HepG2 (cell line): ENCODE data around the gene ACTR10. TPM values are rescaled to one million over a fixed set of nuclear protein-coding genes. Genes with fewer than 3 reads are reported as not detected.

Experiments used
- CCAR2 ChIP-seq: fragments of 200-400 bp; formaldehyde crosslinking; optimal IDR thresholded peaks from 2 replicates; pipeline ENCODE3; 2018; ENCODE audit warnings: low read depth, mild to moderate bottlenecking, low read length, moderate library complexity
- EEA1 ChIP-seq: sonication (generic); formaldehyde crosslinking; IDR thresholded peaks from 2 replicates; pipeline ENCODE4 v1.5.1; 2020; ENCODE audit warnings: mild to moderate bottlenecking, missing genetic modification reagents, borderline replicate concordance
- ETV6 ChIP-seq: sonication (generic); formaldehyde crosslinking; conservative IDR thresholded peaks from 2 replicates; pipeline ENCODE4 v1.4.0; 2020; ENCODE audit warnings: missing genetic modification reagents
- HOXA3 ChIP-seq: sonication (generic); formaldehyde crosslinking; IDR thresholded peaks from 2 replicates; pipeline ENCODE4 v1.5.0; 2020; ENCODE audit warnings: missing genetic modification reagents
- MED13 ChIP-seq: sonication (generic); formaldehyde crosslinking; IDR thresholded peaks from 2 replicates; pipeline ENCODE4 v1.5.0; 2020; ENCODE audit warnings: missing genetic modification reagents
- NR1H2 ChIP-seq: sonication (generic); formaldehyde crosslinking; IDR thresholded peaks from 2 replicates; pipeline ENCODE4 v1.8.1; 2022; ENCODE audit warnings: low read depth, missing genetic modification reagents, borderline replicate concordance
- PHF8 ChIP-seq: sonication (generic); formaldehyde crosslinking; IDR thresholded peaks from 2 replicates; pipeline ENCODE4 v1.5.0; 2020; ENCODE audit warnings: missing genetic modification reagents
- ZFX ChIP-seq: sonication (generic); formaldehyde crosslinking; IDR thresholded peaks from 2 replicates; pipeline ENCODE4 v1.4.0; 2020; ENCODE audit warnings: mild to moderate bottlenecking, low read depth, missing genetic modification reagents, moderate library complexity
- ZNF143 ChIP-seq: sonication (generic); formaldehyde crosslinking; IDR thresholded peaks from 2 replicates; pipeline ENCODE4 v1.4.0; 2020; ENCODE audit warnings: missing genetic modification reagents
- ZNF501 ChIP-seq: sonication (generic); formaldehyde crosslinking; IDR thresholded peaks from 2 replicates; pipeline ENCODE4 v1.5.1; 2020; ENCODE audit warnings: mild to moderate bottlenecking, moderate library complexity, missing genetic modification reagents
- ZNF558 ChIP-seq: sonication (generic); formaldehyde crosslinking; IDR thresholded peaks from 2 replicates; pipeline ENCODE4 v1.9.0; 2022; ENCODE audit warnings: mild to moderate bottlenecking, missing genetic modification reagents, borderline replicate concordance
- ZNF652 ChIP-seq: IDR thresholded peaks from 2 replicates; pipeline ENCODE4 v1.6.1; 2016; ENCODE audit warnings: low read depth, borderline replicate concordance
- ZNF773 ChIP-seq: sonication (generic); formaldehyde crosslinking; IDR thresholded peaks from 2 replicates; pipeline ENCODE4 v1.4.0; 2020; ENCODE audit warnings: missing genetic modification reagents, borderline replicate concordance
- ZSCAN21 ChIP-seq: sonication (generic); formaldehyde crosslinking; IDR thresholded peaks from 2 replicates; pipeline ENCODE4 v1.8.0; 2022; ENCODE audit warnings: mild to moderate bottlenecking, missing genetic modification reagents, moderate library complexity, borderline replicate concordance
- polyA plus RNA-seq, 8 experiments: library from polyadenylated mRNA; depleted of rRNA in 3 of 8; stranded (reverse) in 7 of 8; unstranded in 1 of 8; fragments of >200 nt; fragmentation: Illumina TruSeq in 4 of 8; extraction: Trizol in 4 of 8; gene quantifications; 2 replicates each; pipeline versions ENCODE4 v1.2.1 to v1.2.3, GENCODE V29; 2011 to 2016; ENCODE audit warnings: low read depth in 4 of 8, missing spikeins in 1 of 8, mixed read lengths in 1 of 8; ENCODE audit not compliant: insufficient read depth in 1 of 8
- total RNA-seq, 5 experiments: library from RNA; depleted of rRNA; stranded (reverse); fragments of >200 nt; fragmentation: Illumina TruSeq; extraction: Trizol; gene quantifications; 2 replicates each; pipeline ENCODE4 v1.2.3, GENCODE V29; 2016; ENCODE audit warnings: low read depth in 1 of 5
- TF ChIP-seq, protein P1 (sequence below), 2 experiments: sonication (generic) in 1 of 2; formaldehyde crosslinking in 1 of 2; IDR thresholded peaks; 2 replicates each; pipeline versions ENCODE4 v1.4.0 to v1.6.1; 2016 to 2020; ENCODE audit warnings: borderline replicate concordance in 1 of 2, low read depth in 1 of 2, mild to moderate bottlenecking in 1 of 2, missing genetic modification reagents in 1 of 2
- TF ChIP-seq, protein P2 (sequence below), 2 experiments: sonication (generic) in 1 of 2; formaldehyde crosslinking in 1 of 2; IDR thresholded peaks; 2 replicates each; pipeline versions ENCODE4 v1.4.0 to v1.6.1; 2018 to 2020; ENCODE audit warnings: missing genetic modification reagents in 2 of 2, borderline replicate concordance in 1 of 2, low read depth in 1 of 2, mild to moderate bottlenecking in 1 of 2, missing biosample characterization in 1 of 2
- TF ChIP-seq, protein P3 (sequence below): IDR thresholded peaks from 2 replicates; pipeline ENCODE4 v1.6.1; 2016; ENCODE audit warnings: mild to moderate bottlenecking, missing biosample characterization, missing genetic modification reagents
- TF ChIP-seq, protein P4 (sequence below): sonication (generic); formaldehyde crosslinking; IDR thresholded peaks from 2 replicates; pipeline ENCODE4 v1.8.0; 2022; ENCODE audit warnings: mild to moderate bottlenecking, missing genetic modification reagents

The ACTR10 gene
- total and polyA plus RNA-seq, 2 of the 13 experiments (the other 11 are each of a cell fraction or from before 2014, with no cell fraction given), result 30.0 to 41.3 TPM

DNA sequence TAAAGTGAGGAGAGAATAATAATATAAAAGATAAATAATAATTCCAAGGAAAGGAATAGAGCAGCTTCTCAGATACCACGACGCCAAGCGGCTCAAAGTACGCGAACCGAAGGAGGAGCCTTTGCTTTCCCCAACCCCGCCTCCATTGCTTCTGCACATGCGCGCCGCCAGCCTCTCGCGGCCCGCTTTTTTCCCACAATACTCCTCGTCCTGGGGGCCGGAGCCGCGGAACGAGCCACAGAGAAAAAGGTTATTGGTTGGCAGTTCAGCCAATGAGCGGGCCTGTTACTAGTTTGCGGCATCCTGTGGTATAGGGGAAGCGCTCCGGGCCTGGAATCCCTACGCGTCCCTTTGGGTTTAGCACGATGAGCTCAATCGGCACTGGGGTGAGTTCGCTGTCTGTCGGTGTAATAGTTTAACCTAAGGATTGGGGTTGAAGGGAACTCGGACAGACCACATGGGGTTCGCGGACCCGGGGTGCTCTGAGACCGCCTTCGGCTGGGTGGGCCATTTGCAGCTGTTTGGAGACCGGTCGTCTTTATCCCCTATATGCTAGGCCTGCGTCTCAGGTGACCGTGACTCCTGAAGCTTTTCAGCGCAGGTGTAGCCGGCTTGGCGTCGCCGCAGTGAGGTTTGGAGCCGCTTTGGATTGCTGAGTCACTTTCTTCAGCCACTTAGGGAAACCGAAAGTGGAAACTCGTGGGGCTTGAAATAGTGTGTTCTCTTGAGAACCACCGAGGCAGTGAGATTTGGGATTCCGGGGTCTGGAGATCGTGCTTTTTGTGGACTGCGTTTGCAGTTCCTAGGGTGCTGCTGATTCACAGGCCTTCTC, 44.8 kb downstream of the ACTR10 start, which contains the start of gene PSMA3 (continued):
- TF ChIP-seq, protein P1, sequence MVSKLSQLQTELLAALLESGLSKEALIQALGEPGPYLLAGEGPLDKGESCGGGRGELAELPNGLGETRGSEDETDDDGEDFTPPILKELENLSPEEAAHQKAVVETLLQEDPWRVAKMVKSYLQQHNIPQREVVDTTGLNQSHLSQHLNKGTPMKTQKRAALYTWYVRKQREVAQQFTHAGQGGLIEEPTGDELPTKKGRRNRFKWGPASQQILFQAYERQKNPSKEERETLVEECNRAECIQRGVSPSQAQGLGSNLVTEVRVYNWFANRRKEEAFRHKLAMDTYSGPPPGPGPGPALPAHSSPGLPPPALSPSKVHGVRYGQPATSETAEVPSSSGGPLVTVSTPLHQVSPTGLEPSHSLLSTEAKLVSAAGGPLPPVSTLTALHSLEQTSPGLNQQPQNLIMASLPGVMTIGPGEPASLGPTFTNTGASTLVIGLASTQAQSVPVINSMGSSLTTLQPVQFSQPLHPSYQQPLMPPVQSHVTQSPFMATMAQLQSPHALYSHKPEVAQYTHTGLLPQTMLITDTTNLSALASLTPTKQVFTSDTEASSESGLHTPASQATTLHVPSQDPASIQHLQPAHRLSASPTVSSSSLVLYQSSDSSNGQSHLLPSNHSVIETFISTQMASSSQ (IDR thresholded peaks at IDR 0.05; ENCODE audit: low read depth), result no peak
- TF ChIP-seq, protein P1 (CRISPR knock-in tag; IDR thresholded peaks at IDR 0.05; ENCODE audit: borderline replicate concordance), result no peak; the same call in 1 of the 2 replicates
- TF ChIP-seq PHF8 (CRISPR knock-in tag), result peak; percentile 97
- no peak; the same call in 1 of the 2 replicates for TF ChIP-seq EEA1 (CRISPR knock-in tag)
- TF ChIP-seq, protein P2, sequence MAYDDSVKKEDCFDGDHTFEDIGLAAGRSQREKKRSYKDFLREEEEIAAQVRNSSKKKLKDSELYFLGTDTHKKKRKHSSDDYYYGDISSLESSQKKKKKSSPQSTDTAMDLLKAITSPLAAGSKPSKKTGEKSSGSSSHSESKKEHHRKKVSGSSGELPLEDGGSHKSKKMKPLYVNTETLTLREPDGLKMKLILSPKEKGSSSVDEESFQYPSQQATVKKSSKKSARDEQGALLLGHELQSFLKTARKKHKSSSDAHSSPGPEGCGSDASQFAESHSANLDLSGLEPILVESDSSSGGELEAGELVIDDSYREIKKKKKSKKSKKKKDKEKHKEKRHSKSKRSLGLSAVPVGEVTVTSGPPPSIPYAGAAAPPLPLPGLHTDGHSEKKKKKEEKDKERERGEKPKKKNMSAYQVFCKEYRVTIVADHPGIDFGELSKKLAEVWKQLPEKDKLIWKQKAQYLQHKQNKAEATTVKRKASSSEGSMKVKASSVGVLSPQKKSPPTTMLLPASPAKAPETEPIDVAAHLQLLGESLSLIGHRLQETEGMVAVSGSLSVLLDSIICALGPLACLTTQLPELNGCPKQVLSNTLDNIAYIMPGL (CRISPR knock-in tag; IDR thresholded peaks at IDR 0.05; ENCODE audit: borderline replicate concordance in 1 of 2, low read depth in 1 of 2), result peak; percentile 45 to 71; a peak in 1 of 4 replicates
- peak; percentile 96 for TF ChIP-seq ZFX (CRISPR knock-in tag)
- no peak for TF ChIP-seq ZSCAN21
- no peak for TF ChIP-seq CCAR2
- peak; percentile 99 for TF ChIP-seq ZNF501 (CRISPR knock-in tag)
- no peak for TF ChIP-seq ETV6 (CRISPR knock-in tag)
- peak; percentile 88 for TF ChIP-seq ZNF143 (CRISPR knock-in tag)
- TF ChIP-seq ZNF558, result no peak; the same call in 1 of the 2 replicates
- TF ChIP-seq, protein P3, sequence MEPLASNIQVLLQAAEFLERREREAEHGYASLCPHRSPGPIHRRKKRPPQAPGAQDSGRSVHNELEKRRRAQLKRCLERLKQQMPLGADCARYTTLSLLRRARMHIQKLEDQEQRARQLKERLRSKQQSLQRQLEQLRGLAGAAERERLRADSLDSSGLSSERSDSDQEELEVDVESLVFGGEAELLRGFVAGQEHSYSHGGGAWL (CRISPR knock-in tag), result no peak
- TF ChIP-seq ZNF773 (CRISPR knock-in tag), result no peak
- TF ChIP-seq, protein P4, sequence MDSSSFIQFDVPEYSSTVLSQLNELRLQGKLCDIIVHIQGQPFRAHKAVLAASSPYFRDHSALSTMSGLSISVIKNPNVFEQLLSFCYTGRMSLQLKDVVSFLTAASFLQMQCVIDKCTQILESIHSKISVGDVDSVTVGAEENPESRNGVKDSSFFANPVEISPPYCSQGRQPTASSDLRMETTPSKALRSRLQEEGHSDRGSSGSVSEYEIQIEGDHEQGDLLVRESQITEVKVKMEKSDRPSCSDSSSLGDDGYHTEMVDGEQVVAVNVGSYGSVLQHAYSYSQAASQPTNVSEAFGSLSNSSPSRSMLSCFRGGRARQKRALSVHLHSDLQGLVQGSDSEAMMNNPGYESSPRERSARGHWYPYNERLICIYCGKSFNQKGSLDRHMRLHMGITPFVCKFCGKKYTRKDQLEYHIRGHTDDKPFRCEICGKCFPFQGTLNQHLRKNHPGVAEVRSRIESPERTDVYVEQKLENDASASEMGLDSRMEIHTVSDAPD (CRISPR knock-in tag), result no peak
- TF ChIP-seq ZNF652 (CRISPR knock-in tag), result no peak
- TF ChIP-seq HOXA3, result 0 out of 2 replicates have a peak, but pooled peaks have one; percentile 44
- no peak for TF ChIP-seq NR1H2
- TF ChIP-seq MED13, result 0 out of 2 replicates have a peak, but pooled peaks have one; percentile 25
